T-helper 2 cell treated with Interferon-gamma antibody and Interleukin-4, amounts not matched to agents 5 μg/mL and 100 μg/mL, for 36 hours (primary cell): ENCODE data around the gene SLC1A2.
A peak's percentile ranks its signal among the peaks of the same experiment; 100 is the strongest.

Experiments used
- DNase-seq: peaks from one replicate; pipeline ENCODE4 v3.0.0; 2021; ENCODE audit warnings: low spot score
- H3K27ac Mint-ChIP-seq: one replicate; pipeline ENCODE4 v1.8.0; 2021; ENCODE audit warnings: mild to moderate bottlenecking, mixed read lengths
- H3K27me3 Mint-ChIP-seq: one replicate; pipeline ENCODE4 v1.8.0; 2021; ENCODE audit warnings: low read depth, mixed read lengths
- H3K36me3 Mint-ChIP-seq: one replicate; pipeline ENCODE4 v1.8.0; 2021; ENCODE audit warnings: low read depth, mixed read lengths
- H3K4me1 Mint-ChIP-seq: one replicate; pipeline ENCODE4 v1.8.0; 2021; ENCODE audit warnings: low read depth, mixed read lengths
- H3K4me3 Mint-ChIP-seq: one replicate; pipeline ENCODE4 v1.8.0; 2022; ENCODE audit warnings: mild to moderate bottlenecking, moderate library complexity, mixed read lengths
- H3K9me3 Mint-ChIP-seq: one replicate; pipeline ENCODE4 v1.8.0; 2021; ENCODE audit warnings: mixed read lengths

Gene SLC1A2

GRCh38 chr11:35253237-35253636 lies 166.1 kb downstream of the SLC1A2 start:
- Mint-ChIP-seq H3K27me3 (peaks cover 42% of the 10 kb centered on the region), H3K27ac (no peak overlapping the region), H3K4me1 (peaks cover 20% of the 10 kb centered on the region), H3K9me3 (peaks cover 4% of the 10 kb centered on the region), H3K4me3 (no peak overlapping the region), H3K36me3 (peaks cover 6% of the 10 kb centered on the region)
- DNase-seq, result no peak

GRCh38 chr11:35250621-35251020 lies 168.7 kb downstream of the SLC1A2 start:
- peaks cover 4% of the 10 kb centered on the region for H3K9me3 Mint-ChIP-seq
- H3K4me3 Mint-ChIP-seq, result no peak overlapping the region
- peaks cover 8% of the 10 kb centered on the region for H3K36me3 Mint-ChIP-seq
- H3K27ac Mint-ChIP-seq, result no peak overlapping the region
- H3K4me1 Mint-ChIP-seq, result peaks cover 8% of the 10 kb centered on the region
- no peak for DNase-seq
- H3K27me3 Mint-ChIP-seq, result peaks cover 30% of the 10 kb centered on the region

GRCh38 chr11:35250192-35250591 lies 169.2 kb downstream of the SLC1A2 start:
- H3K4me3 Mint-ChIP-seq, result no peak overlapping the region
- no peak overlapping the region for H3K27ac Mint-ChIP-seq
- H3K9me3 Mint-ChIP-seq, result peaks cover 3% of the 10 kb centered on the region
- peaks cover 8% of the 10 kb centered on the region for H3K4me1 Mint-ChIP-seq
- H3K36me3 Mint-ChIP-seq, result peaks cover 6% of the 10 kb centered on the region
- no peak for DNase-seq
- peaks cover 27% of the 10 kb centered on the region for H3K27me3 Mint-ChIP-seq

- H3K9me3 Mint-ChIP-seq, result peaks cover 6% of the 10 kb centered on the region
- peaks cover 3% of the 10 kb centered on the region for H3K36me3 Mint-ChIP-seq
- H3K27ac Mint-ChIP-seq, result no peak overlapping the region
- DNase-seq, result no peak
- peaks cover 8% of the 10 kb centered on the region for H3K4me1 Mint-ChIP-seq
- no peak overlapping the region for H3K4me3 Mint-ChIP-seq
- peaks cover 26% of the 10 kb centered on the region for H3K27me3 Mint-ChIP-seq
These were observed 170.6 kb downstream of the SLC1A2 start for GRCh38 chr11:35248558-35249323.

- no peak for DNase-seq
- Mint-ChIP-seq H3K27ac (no peak overlapping the region), H3K9me3 (peaks cover 9% of the 10 kb centered on the region), H3K4me3 (peak overlapping the region; percentile 5), H3K4me1 (peaks cover 12% of the 10 kb centered on the region), H3K27me3 (peaks cover 23% of the 10 kb centered on the region), H3K36me3 (peaks cover 5% of the 10 kb centered on the region)
These were observed 171.5 kb downstream of the SLC1A2 start for GRCh38 chr11:35247863-35248262.

GRCh38 chr11:35247428-35247827 lies 171.9 kb downstream of the SLC1A2 start:
- Mint-ChIP-seq H3K9me3 (peaks cover 9% of the 10 kb centered on the region), H3K4me1 (peaks cover 17% of the 10 kb centered on the region), H3K27me3 (peaks cover 20% of the 10 kb centered on the region), H3K36me3 (peaks cover 5% of the 10 kb centered on the region), H3K4me3 (no peak overlapping the region), H3K27ac (no peak overlapping the region)
- no peak for DNase-seq

- H3K27ac Mint-ChIP-seq, result no peak overlapping the region
- H3K4me3 Mint-ChIP-seq, result no peak overlapping the region
- peaks cover 23% of the 10 kb centered on the region for H3K4me1 Mint-ChIP-seq
- H3K27me3 Mint-ChIP-seq, result peaks cover 17% of the 10 kb centered on the region
- peaks cover 9% of the 10 kb centered on the region for H3K9me3 Mint-ChIP-seq
- DNase-seq, result no peak
- peaks cover 5% of the 10 kb centered on the region for H3K36me3 Mint-ChIP-seq
These were observed 172.6 kb downstream of the SLC1A2 start for GRCh38 chr11:35246745-35247144.

GRCh38 chr11:35245786-35246185 lies 173.6 kb downstream of the SLC1A2 start:
- Mint-ChIP-seq H3K27me3 (peaks cover 19% of the 10 kb centered on the region), H3K4me3 (no peak overlapping the region), H3K9me3 (peaks cover 9% of the 10 kb centered on the region), H3K27ac (no peak overlapping the region), H3K4me1 (peaks cover 29% of the 10 kb centered on the region), H3K36me3 (peaks cover 5% of the 10 kb centered on the region)
- no peak for DNase-seq

- Mint-ChIP-seq H3K36me3 (peaks cover 5% of the 10 kb centered on the region), H3K4me3 (no peak overlapping the region), H3K9me3 (peaks cover 9% of the 10 kb centered on the region), H3K27ac (no peak overlapping the region), H3K27me3 (peaks cover 24% of the 10 kb centered on the region), H3K4me1 (peaks cover 29% of the 10 kb centered on the region)
- DNase-seq, result no peak
These were observed 174.3 kb downstream of the SLC1A2 start for GRCh38 chr11:35245056-35245455.

- DNase-seq, result no peak
- Mint-ChIP-seq H3K36me3 (peaks cover 5% of the 10 kb centered on the region), H3K27me3 (peaks cover 30% of the 10 kb centered on the region), H3K4me1 (peaks cover 34% of the 10 kb centered on the region), H3K27ac (no peak overlapping the region), H3K4me3 (no peak overlapping the region), H3K9me3 (peaks cover 9% of the 10 kb centered on the region)
These were observed 175.6 kb downstream of the SLC1A2 start for GRCh38 chr11:35243774-35244173.

GRCh38 chr11:35242412-35243242 lies 176.7 kb downstream of the SLC1A2 start:
- Mint-ChIP-seq H3K4me3 (no peak overlapping the region), H3K36me3 (peaks cover 2% of the 10 kb centered on the region), H3K27ac (peak overlapping the region; percentile 3), H3K4me1 (peaks cover 45% of the 10 kb centered on the region), H3K27me3 (peaks cover 32% of the 10 kb centered on the region), H3K9me3 (peaks cover 9% of the 10 kb centered on the region)
- no peak for DNase-seq

GRCh38 chr11:35241531-35241930 lies 177.8 kb downstream of the SLC1A2 start:
- peaks cover 9% of the 10 kb centered on the region for H3K9me3 Mint-ChIP-seq
- peaks cover 48% of the 10 kb centered on the region for H3K4me1 Mint-ChIP-seq
- H3K27me3 Mint-ChIP-seq, result peaks cover 30% of the 10 kb centered on the region
- no peak overlapping the region for H3K4me3 Mint-ChIP-seq
- peaks cover 4% of the 10 kb centered on the region for H3K36me3 Mint-ChIP-seq
- no peak for DNase-seq
- H3K27ac Mint-ChIP-seq, result no peak overlapping the region

- Mint-ChIP-seq H3K27me3 (peaks cover 30% of the 10 kb centered on the region), H3K9me3 (peaks cover 9% of the 10 kb centered on the region), H3K27ac (no peak overlapping the region), H3K4me3 (no peak overlapping the region), H3K4me1 (peaks cover 52% of the 10 kb centered on the region), H3K36me3 (peaks cover 4% of the 10 kb centered on the region)
- DNase-seq, result no peak
These were observed 178.3 kb downstream of the SLC1A2 start for GRCh38 chr11:35241083-35241482.

- H3K4me1 Mint-ChIP-seq, result peaks cover 65% of the 10 kb centered on the region
- H3K4me3 Mint-ChIP-seq, result no peak overlapping the region
These were observed 179.8 kb downstream of the SLC1A2 start for GRCh38 chr11:35239471-35240075.

More at GRCh38 chr11:35239471-35240075, 179.8 kb downstream of the SLC1A2 start:
- H3K9me3 Mint-ChIP-seq, result peaks cover 13% of the 10 kb centered on the region
- no peak for DNase-seq
- H3K27ac Mint-ChIP-seq, result no peak overlapping the region
- H3K36me3 Mint-ChIP-seq, result peaks cover 9% of the 10 kb centered on the region
- peaks cover 28% of the 10 kb centered on the region for H3K27me3 Mint-ChIP-seq
